GM19467 (cell line): ENCODE measurements around the gene PPARA.

Source experiments
- ATAC-seq: cut with Tn5 transposase; IDR thresholded peaks from one replicate; pipeline ENCODE4 v1.9.1; 2021; ENCODE audit warnings: mild to moderate bottlenecking, moderate library complexity; ENCODE audit not compliant: unreplicated experiment

Gene PPARA

GRCh38 chr22:46289244-46289891 is 139.0 kb downstream of the PPARA start:
- ATAC-seq, result no peak

DNA sequence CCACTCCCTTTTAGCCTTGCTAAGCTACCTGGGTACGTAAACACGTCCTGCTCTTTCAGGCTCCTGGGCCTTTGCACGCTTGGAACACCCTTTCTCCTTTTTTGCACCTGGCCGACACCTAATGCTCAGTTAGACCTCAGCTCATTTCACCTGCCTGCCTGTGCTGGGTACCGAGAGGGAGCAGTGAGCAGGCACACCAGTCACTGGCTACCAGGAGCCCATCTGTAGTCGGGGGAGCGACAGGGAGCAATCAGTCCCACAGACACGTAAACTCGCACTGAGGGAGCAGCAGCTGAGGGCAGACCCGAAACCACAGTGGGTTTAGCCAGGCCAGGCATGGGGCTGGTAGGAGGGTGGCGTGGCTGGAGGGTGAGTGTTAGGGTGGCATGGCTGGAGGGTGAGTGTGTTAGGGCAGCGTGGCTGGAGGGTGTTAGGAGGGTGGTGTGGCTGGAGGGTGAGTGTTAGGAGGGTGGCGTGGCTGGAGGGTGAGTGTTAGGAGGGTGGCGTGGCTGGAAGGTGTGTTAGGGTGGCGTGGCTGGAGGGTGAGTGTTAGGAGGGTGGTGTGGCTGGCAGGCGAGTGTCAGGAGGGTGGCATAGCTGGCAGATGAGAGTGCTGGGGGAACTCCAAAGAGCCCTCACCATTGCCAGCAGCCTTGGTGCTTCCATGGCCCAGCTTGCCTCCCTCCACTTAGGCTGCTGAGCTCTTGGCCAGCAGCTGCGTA is 140.0 kb downstream of the PPARA start:
- ATAC-seq, result no peak

DNA sequence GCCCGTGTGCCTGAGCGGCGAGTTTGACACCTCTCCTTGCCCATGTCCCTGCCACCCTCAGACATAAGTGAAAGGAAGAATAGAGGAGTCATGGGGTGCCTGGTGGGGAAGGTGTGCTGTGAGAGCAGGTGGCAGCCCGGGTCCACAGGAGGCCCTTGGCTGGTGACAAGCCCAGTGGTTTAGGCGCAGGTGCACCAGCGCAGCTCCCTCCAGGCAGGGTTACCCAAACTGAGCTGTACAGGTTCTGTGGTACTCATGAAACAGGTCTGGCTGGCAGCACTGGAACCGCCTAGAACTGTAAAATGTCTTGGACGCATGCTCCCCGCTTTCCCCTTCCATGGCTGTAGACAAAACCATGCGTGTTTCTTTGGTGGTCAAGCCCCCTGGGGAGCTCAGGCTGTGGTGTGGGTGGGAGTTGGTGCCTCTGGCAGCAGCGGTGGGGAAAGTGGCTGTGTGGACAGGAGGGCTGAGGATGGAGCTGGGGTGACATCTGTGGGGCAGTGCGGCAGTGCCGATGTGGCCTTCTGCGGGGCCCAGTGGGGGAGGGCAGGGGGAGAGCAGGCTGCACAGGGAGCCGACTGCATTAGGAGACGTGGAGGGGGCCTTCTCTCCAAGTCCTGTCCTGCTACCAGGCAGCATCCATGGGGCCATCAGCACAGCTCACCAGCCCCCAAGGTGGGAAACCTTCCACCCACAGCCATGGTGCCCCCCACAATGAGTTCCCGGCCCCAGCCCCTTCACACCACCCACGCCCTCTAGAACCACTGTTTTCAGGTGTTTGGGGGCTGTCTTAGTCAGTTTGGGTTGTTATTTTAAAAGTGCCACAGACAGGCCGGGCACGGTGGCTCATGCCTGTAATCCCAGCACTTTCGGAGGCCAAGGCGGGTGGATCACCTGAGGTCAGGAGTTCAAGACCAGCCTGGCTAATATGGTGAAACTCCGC is 140.8 kb downstream of the PPARA start:
- no peak for ATAC-seq

GRCh38 chr22:46292173-46292572 is 141.8 kb downstream of the PPARA start:
- ATAC-seq, result no peak

- no peak for ATAC-seq
Measured at GRCh38 chr22:46292732-46293131, 142.4 kb downstream of the PPARA start.
